Dedifferentiated amniotic fluid mesenchymal stem cell (primary cell): ENCODE results near the gene FAM131A.

ENCODE experiments used
- DNase-seq: peaks from one replicate; pipeline ENCODE4 v3.0.0-alpha.2; 2016; ENCODE audit errors: extremely low spot score

The FAM131A gene

DNA sequence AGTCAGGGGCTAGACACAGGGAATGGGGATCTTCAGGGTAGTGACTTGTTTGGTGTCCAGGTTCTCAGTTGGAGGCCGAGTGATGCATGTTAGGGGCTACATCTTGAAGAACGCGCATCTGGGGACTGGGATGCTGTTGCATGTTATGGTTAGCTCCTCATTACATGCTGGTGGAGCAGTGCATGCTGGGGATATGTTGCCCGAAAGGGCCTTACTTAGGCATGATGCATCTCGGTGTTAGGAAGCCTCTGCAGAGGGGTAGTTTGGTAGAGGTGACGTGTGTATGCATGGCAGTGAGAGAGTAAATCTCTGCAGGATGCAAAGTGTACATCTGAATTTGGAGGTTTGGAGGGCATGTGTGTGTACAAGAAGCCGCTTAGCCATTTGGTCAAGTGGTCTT lies 20.6 kb upstream of the FAM131A start:
- DNase-seq = no peak

DNA sequence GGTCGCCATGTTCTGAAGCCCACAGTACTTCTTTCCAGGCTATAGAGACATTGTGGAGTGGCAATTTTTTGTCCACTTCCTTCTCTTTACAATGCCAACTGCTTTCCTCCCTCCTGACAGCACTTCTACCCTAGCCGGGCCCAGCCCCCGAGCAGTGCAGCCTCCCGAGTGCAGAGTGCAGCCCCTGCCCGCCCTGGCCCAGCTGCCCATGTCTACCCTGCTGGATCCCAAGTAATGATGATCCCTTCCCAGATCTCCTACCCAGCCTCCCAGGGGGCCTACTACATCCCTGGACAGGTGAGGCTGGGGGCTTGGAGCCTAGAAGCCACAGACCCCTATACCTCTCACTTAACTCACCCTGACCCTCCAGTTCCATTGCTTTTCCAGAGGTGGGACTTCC lies 20.2 kb upstream of the FAM131A start:
- no peak for DNase-seq

DNA sequence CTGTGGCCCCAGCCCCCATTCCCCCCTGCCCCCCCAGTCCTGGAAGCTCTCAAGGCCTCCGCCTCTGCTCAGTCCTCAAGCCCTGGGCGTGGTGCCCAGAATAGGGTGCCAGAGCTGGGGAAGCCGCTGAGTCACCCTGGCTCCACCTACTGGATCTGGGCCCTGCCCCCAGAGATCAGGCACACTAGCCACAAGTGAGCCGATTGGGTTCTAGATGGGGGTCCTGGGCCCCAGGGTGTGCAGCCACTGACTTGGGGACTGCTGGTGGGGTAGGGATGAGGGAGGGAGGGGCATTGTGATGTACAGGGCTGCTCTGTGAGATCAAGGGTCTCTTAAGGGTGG lies 17.3 kb upstream of the FAM131A start:
- DNase-seq = peak; percentile 97

DNA sequence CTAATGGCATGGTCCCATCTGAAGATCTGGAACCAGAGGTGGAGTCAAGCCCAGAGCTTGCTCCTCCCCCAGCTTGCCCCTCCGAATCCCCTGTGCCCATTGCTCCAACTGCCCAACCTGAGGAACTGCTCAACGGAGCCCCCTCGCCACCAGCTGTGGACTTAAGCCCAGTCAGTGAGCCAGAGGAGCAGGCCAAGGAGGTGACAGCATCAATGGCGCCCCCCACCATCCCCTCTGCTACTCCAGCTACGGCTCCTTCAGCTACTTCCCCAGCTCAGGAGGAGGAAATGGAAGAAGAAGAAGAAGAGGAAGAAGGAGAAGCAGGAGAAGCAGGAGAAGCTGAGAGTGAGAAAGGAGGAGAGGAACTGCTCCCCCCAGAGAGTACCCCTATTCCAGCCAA lies 15.7 kb upstream of the FAM131A start:
- DNase-seq = no peak

DNA sequence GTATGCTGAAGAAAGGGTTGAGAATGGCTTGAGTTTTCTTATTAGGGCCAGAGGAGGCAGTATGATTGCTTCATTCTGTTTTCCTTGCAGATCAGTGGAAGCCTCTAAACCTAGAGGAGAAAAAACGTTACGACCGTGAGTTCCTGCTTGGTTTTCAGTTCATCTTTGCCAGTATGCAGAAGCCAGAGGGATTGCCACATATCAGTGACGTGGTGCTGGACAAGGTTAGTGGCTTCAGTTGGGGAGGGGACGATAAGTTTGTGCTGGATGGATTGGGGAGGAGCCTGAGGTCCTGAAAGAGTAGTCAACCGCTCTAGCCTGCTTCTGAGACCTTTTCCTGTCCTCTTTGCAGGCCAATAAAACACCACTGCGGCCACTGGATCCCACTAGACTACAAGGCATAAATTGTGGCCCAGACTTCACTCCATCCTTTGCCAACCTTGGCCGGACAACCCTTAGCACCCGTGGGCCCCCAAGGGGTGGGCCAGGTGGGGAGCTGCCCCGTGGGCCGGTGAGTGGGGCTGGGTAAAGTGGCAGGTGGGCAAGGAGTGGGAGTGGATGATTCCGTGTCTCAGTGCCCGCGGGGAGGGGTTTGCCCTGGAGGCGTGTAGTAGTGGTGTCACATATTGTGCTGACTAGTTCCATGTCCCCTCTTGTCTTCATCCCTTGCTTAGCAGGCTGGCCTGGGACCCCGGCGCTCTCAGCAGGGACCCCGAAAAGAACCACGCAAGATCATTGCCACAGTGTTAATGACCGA lies 14.5 kb upstream of the FAM131A start:
- no peak for DNase-seq

DNA sequence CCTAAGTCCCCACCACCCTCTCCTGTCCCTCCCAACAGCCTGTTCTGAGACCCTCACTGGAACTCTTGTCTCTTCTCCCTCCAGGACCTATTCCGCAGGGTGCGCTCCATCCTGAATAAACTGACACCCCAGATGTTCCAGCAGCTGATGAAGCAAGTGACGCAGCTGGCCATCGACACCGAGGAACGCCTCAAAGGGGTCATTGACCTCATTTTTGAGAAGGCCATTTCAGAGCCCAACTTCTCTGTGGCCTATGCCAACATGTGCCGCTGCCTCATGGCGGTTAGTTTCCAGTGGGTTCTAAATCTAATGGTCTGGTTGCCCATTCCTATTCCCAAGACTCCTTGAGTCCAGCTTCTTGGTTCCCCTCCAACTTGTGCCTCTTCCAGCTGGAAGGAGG lies 13.7 kb upstream of the FAM131A start:
- no peak for DNase-seq

DNA sequence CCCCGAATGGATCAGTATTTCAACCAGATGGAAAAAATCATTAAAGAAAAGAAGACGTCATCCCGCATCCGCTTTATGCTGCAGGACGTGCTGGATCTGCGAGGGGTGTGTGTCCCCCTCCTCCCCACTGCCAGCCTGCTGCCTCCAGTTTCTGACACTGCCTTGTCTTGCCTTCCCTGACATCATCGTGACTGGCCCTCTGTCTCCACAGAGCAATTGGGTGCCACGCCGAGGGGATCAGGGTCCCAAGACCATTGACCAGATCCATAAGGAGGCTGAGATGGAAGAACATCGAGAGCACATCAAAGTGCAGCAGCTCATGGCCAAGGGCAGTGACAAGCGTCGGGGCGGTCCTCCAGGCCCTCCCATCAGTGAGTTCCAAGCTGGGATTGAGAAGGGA lies 12.1 kb upstream of the FAM131A start:
- DNase-seq = no peak

DNA sequence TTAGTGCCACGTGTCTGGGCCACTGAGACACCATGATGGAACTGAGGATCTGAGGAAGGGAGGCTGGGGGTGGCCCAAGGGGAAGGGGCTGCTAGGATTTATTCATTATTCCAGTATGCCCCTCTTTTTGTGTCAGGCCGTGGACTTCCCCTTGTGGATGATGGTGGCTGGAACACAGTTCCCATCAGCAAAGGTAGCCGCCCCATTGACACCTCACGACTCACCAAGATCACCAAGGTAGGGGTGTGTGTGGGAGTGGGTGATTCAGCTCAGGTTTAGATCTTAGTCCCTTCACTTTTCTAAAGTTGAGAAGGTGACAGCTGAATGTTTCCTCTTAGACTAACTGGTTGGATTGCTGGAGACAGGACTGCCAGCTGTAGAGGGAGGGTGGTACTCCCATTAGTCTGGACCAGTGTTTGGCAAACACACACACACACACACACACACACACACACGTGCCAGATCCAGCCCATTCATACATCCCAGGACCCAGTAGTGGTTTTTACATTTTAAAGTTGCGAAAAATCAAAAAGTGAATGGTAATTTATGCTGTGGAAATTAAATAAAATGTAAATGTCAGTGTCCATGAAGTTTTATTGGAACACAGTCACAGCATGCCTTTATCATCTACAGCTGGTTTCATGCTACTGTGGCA lies 11.6 kb upstream of the FAM131A start:
- no peak for DNase-seq

DNA sequence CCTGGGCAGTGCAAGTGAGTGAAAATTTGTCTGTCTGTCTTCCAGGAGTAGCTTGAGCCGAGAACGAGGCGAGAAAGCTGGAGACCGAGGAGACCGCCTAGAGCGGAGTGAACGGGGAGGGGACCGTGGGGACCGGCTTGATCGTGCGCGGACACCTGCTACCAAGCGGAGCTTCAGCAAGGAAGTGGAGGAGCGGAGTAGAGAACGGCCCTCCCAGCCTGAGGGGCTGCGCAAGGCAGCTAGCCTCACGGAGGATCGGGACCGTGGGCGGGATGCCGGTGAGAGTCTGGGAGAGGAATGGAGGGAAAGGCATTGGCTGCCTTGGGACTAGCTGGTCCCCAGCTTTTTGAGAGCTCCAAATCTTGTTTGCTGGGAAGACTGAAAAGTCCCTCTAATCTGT lies 10.2 kb upstream of the FAM131A start:
- no peak for DNase-seq

DNA sequence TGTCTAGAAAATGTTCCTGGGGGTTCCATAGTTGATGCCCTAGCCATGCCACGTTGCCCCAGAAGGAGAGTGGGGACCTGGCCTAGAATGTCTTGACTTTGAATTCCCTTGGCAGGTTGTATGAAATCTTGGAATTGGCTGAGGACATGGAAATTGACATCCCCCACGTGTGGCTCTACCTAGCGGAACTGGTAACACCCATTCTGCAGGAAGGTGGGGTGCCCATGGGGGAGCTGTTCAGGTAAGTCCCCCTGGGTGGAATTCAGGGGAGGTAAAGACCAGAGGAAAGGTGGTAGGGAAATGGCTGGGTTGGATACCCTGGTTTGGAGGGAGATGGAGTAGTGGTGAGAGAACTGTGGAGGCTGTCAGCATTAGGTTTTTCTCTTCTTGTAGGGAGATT lies 8.9 kb upstream of the FAM131A start:
- no peak for DNase-seq

DNA sequence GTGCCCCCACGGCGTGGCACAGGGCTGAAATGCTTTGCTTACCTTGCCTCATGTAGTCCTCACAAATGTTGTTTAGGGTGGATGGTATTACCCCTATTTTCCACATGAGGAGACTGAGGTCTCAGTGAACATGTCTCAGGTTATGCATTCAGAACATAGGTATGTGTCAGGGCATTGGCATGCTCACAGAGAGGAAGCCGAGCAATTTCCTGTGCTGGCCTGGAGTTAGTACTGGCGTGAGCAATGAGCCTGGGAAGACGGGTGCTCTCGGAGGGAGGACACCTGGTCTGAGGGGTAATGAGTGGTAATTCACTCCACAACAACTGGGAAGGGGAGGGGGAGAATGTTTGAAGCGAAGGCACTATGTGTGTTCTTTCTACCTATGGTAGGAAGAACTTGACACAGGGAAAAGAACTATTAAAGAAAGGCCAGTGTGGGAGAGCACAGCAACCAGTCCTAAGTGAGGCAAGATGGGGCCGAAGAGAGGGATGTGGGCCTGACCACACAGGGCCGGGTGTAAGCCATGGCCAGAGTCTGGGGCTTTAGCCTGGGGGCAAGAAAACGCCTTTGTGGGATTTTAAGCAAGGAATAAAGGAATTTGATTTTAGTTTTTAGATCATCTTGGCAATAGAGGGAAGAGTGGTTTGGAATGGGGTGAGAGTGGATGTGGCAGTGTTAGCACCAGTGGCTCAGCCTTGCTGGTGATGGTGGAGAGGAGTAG lies 4.9 kb upstream of the FAM131A start:
- peak; percentile 65 for DNase-seq

DNA sequence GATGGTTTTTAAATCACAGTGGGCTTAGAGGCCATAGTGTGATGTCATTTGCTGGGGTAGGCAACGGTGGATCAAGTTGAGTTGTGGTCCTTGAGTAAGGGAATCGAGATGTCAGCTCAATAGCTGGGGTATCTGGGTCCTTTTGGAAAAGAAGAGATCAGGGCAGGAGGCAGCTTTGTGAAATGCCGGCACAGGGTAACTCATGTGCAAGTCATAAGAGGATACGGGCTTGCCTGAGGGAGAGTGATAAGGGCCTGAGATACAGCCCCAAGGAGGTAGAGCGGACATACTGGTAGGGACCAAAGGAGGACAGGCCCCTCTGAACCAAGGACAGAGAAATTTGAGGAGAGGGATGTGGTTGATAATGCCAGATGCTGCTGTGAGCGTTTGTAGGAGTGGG lies 4.2 kb upstream of the FAM131A start:
- no peak for DNase-seq

DNA sequence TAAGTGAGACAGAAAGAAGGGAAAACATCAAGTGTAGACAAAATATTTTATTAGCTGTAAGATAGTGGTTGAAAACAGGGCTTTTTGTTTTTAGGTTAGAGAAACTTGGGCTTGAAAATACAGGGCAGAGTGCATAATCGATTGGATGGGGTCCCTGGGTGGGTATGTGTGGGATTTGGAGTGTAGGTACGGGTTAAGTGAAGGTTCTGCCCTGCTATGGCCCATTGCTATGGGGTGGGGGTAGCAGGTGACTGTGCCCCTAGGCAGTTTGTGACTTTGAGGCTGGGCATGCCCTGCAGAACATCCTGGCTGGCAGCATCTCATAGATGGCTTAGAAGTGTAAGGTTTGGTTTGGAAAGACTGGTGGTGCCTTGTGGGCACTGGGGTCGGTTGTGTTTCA lies 3.7 kb upstream of the FAM131A start:
- DNase-seq = no peak

DNA sequence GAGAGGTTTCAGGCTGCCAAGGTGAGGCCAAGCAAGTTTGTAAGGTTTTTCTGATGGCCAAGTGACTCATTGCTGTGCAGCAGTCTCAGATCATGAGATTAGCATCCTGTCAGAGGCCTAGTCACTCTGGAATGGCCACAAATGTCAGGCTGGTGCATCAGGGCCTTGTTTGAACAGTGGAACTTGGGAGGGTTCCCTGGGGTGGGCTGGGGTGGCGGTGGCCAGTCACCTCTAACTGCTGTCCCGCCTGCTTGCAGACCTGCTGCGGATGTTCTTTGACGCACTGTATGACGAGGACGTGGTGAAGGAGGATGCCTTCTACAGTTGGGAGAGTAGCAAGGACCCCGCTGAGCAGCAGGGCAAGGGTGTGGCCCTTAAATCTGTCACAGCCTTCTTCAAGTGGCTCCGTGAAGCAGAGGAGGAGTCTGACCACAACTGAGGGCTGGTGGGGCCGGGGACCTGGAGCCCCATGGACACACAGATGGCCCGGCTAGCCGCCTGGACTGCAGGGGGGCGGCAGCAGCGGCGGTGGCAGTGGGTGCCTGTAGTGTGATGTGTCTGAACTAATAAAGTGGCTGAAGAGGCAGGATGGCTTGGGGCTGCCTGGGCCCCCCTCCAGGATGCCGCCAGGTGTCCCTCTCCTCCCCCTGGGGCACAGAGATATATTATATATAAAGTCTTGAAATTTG lies 2.8 kb upstream of the FAM131A start:
- peak; percentile 34 for DNase-seq

DNA sequence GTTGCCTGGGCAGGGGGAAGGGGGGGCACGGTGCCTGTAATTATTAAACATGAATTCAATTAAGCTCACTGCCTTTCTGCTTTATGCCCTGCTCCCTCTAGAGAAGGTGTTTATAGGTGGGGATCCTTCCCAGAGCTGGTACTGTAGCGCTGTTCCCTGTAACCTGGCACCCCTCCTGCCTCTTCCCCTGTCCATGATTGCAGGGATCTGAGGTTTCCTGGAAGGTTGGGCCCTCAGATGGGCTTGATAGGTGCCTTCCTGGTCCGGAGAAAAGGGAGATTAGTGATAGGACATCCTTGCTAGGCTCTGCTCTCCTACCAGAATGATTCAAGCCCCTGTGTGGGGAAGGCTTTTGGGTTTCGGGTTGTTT lies 2.1 kb upstream of the FAM131A start:
- no peak for DNase-seq

DNA sequence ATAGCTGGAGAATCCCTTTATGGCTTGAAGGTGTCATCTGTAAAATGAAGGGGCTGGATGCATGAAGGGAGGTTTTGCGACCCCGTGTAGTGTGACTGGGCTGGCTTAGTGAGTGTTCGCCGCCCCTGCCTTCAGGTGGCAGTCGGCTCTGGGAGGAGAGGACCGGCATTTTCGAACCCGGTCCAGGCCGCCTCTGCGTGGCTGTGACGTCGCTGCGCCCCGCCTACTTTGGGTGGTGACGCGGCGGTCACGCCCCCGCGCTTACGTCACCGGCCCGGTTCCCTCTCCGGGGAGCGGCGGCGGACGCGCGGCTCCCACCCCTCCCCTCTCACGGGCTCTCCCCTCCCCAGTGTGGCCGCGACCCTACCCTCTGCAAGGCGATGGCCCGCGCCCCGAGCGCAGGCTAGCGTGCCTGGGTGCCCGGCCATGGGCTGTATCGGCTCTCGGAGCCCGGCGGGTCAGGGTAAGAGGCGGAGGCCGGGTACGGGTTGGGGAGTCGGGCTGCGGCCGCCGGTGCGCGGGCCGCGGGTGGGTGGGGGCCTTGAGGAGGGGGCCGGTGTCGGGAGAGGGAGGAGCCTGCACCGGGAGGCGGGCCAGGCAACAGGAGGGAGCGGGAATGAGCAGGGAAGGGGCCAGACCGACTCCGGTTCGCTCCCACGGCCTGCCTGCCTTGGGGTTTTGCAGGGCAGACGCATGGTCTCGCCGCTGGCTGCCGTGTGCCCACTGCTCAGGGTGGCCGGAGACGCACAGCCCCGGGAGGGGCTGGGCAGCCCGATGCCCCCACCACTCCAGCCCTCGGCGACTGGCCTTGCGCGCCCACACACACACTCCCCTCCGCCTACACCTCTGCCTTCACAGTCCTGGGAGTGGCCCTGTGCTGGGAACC lies 1.5 kb upstream of the FAM131A start:
- DNase-seq = peak; percentile 46

DNA sequence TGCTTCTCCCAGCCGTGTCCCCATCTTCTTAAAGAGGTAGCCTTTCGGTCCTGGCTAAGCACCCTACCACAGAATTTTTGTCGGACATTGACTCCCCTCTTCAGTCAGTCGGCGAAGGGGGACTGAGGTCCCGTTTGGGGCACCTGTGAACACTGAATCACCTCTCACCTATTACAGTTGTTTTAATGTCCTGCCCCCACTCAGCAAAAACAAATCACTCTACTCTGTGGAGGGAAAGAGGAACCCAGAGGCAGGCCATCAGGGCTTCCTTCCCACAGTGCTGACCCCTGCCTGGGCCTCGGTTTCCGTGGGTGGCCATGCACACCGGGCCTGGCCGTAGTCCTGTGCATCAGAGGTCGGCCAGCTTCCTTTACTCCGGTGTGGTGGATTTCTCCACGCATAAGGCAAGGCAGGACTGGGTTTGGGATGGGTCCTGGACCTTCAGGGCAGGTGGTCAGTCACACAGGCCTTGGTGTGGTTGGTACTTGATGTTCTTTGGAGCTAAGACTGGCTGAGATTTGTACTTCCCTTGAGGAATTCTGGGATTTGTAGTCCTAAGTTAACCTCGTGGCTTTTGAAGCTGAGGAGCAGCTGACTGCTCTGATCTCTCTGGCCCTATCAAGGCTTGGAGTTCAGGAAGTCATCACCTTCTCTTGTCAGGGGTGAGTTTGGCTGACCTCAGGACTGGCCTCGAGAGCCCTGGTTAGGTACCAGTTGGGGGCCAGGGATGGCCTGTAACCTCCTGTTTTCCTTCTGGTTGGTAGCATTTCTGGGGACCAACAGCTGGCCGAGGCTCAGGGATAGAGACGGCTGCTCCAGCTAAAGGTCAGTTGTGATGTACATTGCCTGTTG lies 627 bp upstream of the FAM131A start:
- peak; percentile 44 for DNase-seq

DNA sequence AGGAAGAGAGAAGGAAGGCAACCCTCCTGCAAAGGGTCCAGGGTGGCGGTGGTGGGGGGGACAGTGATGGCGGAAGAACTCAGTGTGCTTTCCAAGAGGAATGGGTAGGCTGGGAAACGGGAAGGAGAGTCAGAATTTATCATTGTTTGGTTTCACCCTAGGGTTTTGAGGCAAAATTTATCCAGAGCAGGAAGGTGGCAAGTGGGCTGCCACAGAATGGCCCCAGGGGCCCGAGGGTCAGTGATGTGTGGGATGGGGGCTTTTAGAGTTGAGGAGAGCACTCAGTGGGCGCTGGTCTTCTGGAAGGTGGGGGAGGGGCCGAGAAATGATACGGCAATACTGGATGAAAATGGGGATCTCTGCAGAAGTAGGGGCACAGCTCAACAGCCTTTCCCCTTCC lies 581 bp downstream of the FAM131A start:
- DNase-seq = no peak

DNA sequence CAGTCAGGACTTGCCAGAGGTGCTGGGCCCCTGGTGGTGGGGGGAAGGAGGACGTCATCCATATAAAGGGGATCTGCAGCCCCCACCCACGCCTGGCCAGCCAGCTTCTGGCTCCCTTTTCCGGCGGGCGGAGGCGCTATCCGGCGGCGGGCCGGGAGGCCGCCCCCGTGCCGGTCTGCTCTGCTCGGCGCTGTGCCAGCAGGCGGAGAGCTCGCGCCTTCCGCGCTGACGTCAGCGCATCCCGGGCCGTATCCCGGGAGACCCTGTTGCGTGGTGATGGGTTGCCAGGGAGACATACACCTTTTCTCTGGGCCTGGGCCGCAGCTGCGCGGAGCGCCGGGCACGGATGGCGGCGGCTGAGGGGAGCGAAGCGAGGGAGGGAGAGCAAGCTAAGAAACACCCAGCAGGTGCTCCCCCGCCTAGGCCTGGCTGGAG lies 1.1 kb downstream of the FAM131A start:
- no peak for DNase-seq

DNA sequence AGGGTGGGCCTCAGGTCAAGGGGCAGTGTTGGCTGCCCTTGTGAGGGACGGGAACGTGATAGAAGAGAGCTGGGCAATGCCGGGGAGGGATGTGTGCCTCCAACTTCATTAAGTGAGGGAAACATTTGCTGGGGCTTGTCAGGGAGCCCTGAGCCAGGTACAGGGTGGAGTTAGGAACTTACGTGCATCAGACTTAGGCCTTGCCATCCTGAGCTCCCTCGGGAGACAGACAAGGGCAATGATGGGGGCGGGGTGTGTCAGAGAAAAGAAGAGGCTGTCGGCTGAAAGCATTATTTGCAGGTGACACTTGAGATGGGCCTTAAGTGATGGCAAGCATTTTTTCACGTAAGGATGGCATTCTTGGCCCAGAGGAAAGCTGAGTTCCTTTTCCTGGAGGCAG lies 1.6 kb downstream of the FAM131A start:
- no peak for DNase-seq
